Neural cell (in vitro differentiated cells): ENCODE results near the gene DPP6.

Experiments
- CTCF ChIP-seq: fragments of 450-650 bp; IDR thresholded peaks from 2 replicates; pipeline ENCODE4 v1.5.1; 2014; ENCODE audit warnings: antibody characterized with exemption, mild to moderate bottlenecking, moderate library complexity; ENCODE audit not compliant: poor library complexity, severe bottlenecking
- POLR2AphosphoS5 ChIP-seq: IDR thresholded peaks from 2 replicates; pipeline ENCODE4 v1.6.1; 2012

GRCh38 chr7:154888690-154889089 lies 836.5 kb downstream of the DPP6 start:
- TF ChIP-seq CTCF = no peak
- no peak for TF ChIP-seq POLR2AphosphoS5
